NB4 (cell line): ENCODE measurements around the gene RNU11.

Experiments used
- MYC ChIP-seq: IDR thresholded peaks from 2 replicates; pipeline ENCODE4 v1.6.1; 2011; ENCODE audit warnings: low read depth, low read length
- POLR2A ChIP-seq: IDR thresholded peaks from 2 replicates; pipeline ENCODE4 v1.6.1; 2011; ENCODE audit warnings: mild to moderate bottlenecking; ENCODE audit not compliant: insufficient read length; ENCODE audit errors: extremely low read depth
- TF ChIP-seq, protein P1 (sequence below): IDR thresholded peaks from one replicate; pipeline ENCODE4 v1.5.1; 2012; ENCODE audit warnings: low read depth, low read length
- TF ChIP-seq, protein P2 (sequence below): IDR thresholded peaks from 2 replicates; pipeline ENCODE4 v1.6.1; 2011; ENCODE audit warnings: low read depth, low read length

DNA sequence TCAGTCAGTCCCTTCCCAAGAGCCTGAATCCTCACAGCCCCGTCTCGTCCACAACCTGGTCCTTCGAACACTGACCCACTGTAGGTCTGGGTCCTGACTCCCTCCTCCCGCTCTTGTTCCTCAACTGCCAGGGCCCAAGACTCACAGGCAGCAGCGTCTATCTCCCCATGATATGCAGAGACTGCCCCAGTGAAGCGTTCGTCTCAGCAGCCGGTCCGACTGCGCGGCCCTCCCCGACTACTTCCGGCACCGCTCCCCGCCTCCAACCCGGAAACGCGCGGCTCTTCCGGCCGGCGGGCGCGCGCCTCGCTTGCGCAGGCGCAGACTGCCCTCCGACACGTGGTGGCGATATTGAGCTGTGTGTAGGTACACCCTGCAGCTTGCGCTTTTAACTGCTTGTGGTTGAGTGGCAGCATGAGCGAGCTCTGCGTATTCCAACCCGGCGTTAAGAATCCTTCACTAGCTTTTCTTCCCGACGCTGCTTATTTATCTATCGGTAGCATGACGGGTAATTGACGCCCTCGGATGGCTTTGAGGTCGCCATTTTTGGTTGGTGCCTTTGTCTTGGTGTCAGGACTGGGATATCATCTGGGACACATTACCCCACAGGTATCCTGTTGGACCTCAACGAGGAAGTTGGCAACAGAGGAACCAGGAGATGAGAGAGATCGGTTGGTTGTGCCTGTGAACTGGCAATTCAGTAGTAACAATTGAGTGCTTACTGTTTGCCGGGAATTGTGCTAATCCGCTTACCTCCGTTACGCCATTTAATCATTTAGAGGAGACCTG is 5.4 kb upstream of the RNU11 start, which contains the start of gene TAF12:
- TF ChIP-seq, protein P1, sequence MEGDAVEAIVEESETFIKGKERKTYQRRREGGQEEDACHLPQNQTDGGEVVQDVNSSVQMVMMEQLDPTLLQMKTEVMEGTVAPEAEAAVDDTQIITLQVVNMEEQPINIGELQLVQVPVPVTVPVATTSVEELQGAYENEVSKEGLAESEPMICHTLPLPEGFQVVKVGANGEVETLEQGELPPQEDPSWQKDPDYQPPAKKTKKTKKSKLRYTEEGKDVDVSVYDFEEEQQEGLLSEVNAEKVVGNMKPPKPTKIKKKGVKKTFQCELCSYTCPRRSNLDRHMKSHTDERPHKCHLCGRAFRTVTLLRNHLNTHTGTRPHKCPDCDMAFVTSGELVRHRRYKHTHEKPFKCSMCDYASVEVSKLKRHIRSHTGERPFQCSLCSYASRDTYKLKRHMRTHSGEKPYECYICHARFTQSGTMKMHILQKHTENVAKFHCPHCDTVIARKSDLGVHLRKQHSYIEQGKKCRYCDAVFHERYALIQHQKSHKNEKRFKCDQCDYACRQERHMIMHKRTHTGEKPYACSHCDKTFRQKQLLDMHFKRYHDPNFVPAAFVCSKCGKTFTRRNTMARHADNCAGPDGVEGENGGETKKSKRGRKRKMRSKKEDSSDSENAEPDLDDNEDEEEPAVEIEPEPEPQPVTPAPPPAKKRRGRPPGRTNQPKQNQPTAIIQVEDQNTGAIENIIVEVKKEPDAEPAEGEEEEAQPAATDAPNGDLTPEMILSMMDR, result peak; percentile 15
- TF ChIP-seq POLR2A (peak; percentile 89), MYC (peak; percentile 98)
- TF ChIP-seq, protein P2, sequence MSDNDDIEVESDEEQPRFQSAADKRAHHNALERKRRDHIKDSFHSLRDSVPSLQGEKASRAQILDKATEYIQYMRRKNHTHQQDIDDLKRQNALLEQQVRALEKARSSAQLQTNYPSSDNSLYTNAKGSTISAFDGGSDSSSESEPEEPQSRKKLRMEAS, result peak; percentile 98
